Mesodermal cell (in vitro differentiated cells): ENCODE results near the gene IMMP2L.
"Not testable (repeated sequence)": the region's sequence is repeated elsewhere in the genome, so short reads cannot be mapped to it uniquely, and the experiment has no call there.

Experiments
- H3K27ac ChIP-seq: 2 replicates; pipeline ENCODE4 v1.7.0; 2013; ENCODE audit warnings: mild to moderate bottlenecking, low read depth, low read length, moderate library complexity; ENCODE audit not compliant: severe bottlenecking
- H3K36me3 ChIP-seq: 2 replicates; pipeline ENCODE4 v1.7.1; 2013; ENCODE audit warnings: mild to moderate bottlenecking, low read length, moderate library complexity; ENCODE audit not compliant: control insufficient read depth, insufficient read depth
- H3K4me1 ChIP-seq: one replicate; pipeline ENCODE4 v1.7.1; 2013; ENCODE audit warnings: mild to moderate bottlenecking, low read length; ENCODE audit not compliant: insufficient read depth, control insufficient read depth, poor library complexity, severe bottlenecking
- H3K4me3 ChIP-seq: 2 replicates; pipeline ENCODE4 v1.7.0; 2013; ENCODE audit warnings: low read length, control low read depth, mild to moderate bottlenecking; ENCODE audit not compliant: insufficient read depth, poor library complexity, severe bottlenecking; ENCODE audit errors: extremely low read depth
- H3K9me3 ChIP-seq: 2 replicates; pipeline ENCODE4 v1.7.1; 2013; ENCODE audit warnings: mild to moderate bottlenecking, low read length, moderate library complexity; ENCODE audit not compliant: control insufficient read depth
- WGBS, 2 experiments: methylation state at CpG; one replicate each; pipeline ENCODE4 v1.1.5; 2013; ENCODE audit warnings: missing lambda C conversion rate in 2 of 2; ENCODE audit not compliant: insufficient coverage in 2 of 2; 5-methylcytosine and 5-hydroxymethylcytosine counted together

Gene IMMP2L

DNA sequence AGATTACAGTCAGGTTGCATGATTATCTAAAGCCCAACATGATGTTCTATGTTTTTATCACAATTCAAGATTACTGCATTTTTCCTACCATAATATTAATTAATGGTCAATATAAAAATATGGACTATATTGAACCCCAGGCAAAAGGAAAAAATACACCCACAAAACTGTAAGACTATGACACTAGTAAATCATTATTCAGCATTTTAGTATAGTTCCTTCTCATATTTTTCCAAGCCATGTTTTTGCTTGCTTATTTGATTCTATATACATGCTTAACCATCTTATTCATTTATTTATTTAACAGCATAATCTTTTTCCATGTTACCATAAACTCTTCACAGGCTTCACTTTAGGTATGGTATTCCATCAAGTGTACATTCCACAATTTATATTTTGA lies 101.6 kb downstream of the IMMP2L start:
- H3K4me1 ChIP-seq: no peaks in the 10 kb centered on the region
- no peaks in the 10 kb centered on the region for H3K9me3 ChIP-seq
- no peak overlapping the region for H3K4me3 ChIP-seq
- no peaks in the 10 kb centered on the region for H3K36me3 ChIP-seq
- no peak overlapping the region for H3K27ac ChIP-seq

DNA sequence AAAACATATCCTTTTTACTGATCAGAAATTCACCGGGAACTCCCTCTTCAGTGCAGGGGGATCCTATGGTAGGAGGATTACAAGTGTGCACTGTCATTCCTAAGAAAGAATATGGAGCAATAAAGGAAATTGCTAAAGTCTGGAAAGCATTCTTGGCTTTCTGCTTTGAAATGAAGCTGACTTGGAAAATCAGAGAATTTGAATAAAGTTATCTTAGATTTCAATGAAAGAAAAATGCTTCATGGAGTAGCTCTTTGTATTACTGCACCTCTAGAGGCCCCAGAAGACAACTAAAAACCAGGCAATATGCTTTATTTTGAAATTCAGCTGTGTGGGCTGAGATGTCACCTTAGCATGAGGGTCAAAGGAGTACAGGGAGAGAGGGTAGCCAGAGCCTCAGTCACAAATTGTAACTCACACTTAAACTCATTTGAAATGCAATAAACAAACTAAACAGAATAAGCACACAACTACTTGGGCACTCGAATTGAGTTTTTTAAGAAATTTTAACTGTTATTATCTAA lies 102.5 kb downstream of the IMMP2L start:
- no peak overlapping the region for H3K27ac ChIP-seq
- 80% methylated on average over 1 of the region's 2 CpGs; no CpG with 5 or more reads in 1 of the 2 experiments for WGBS, 2 experiments

DNA sequence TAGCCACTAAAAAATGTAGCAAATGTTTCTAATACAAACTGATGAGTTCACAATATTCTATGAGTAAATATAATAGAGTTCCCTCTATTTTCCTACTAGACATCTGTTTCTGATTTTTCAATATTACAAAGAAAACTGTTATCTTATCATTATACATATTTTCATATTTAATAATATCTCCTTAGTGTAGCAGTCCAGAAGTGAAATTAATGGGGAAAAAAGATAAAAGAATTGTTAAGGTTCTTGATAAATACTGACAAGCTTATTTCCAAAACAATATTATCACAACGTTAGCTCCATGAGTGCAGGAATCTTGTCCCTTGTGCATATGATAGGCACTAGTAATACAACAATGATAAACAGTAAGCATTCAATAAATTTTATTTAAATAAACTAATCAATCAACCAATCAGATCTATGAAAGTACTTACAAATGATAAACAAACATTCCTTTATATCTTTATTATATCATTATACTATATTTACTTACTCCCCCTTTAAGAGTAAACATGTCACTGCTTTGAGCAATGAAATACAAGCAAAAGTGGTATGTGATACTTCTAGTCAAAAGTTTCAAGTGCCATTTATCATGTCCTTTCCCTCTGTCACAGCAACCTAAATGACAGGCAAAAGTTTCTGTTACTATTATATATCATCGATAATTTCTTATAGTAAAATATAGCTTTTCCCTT lies 103.1 kb downstream of the IMMP2L start:
- no CpG with 5 or more reads among the region's 2 CpGs for WGBS, 2 experiments
- Histone ChIP-seq H3K4me3 (no peak overlapping the region), H3K27ac (no peak overlapping the region), H3K36me3 (no peaks in the 10 kb centered on the region), H3K4me1 (no peaks in the 10 kb centered on the region), H3K9me3 (no peaks in the 10 kb centered on the region)

More for the DNA sequence above, 102.5 kb downstream of the IMMP2L start:
- no peaks in the 10 kb centered on the region for H3K9me3 ChIP-seq
- H3K4me3 ChIP-seq: no peak overlapping the region
- no peaks in the 10 kb centered on the region for H3K4me1 ChIP-seq
- no peaks in the 10 kb centered on the region for H3K36me3 ChIP-seq

DNA sequence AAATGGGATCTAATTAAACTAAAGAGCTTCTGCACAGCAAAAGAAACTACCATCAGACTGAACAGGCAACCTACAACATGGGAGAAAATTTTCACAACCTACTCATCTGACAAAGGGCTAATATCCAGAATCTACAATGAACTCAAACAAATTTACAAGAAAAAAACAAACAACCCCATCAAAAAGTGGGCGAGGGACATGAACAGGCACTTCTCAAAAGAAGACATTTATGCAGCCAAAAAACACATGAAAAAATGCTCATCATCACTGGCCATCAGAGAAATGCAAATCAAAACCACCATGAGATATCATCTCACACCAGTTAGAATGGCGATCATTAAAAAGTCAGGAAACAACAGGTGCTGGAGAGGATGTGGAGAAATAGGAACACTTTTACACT lies 111.6 kb downstream of the IMMP2L start:
- no CpG with 5 or more reads among the region's 2 CpGs for WGBS, 2 experiments
- H3K4me1 ChIP-seq, H3K36me3 ChIP-seq, H3K4me3 ChIP-seq, H3K27ac ChIP-seq, H3K9me3 ChIP-seq: not testable (repeated sequence)

DNA sequence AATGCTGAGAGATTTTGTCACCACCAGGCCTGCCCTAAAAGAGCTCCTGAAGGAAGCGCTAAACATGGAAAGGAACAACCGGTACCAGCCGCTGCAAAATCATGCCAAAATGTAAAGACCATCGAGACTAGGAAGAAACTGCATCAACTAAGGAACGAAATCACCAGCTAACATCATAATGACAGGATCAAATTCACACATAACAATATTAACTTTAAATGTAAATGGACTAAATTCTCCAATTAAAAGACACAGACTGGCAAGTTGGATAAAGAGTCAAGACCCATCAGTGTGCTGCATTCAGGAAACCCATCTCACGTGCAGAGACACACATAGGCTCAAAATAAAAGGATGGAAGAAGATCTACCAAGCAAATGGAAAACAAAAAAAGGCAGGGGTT lies 114.8 kb downstream of the IMMP2L start:
- WGBS, 2 experiments: no CpG with 5 or more reads among the region's 6 CpGs

DNA sequence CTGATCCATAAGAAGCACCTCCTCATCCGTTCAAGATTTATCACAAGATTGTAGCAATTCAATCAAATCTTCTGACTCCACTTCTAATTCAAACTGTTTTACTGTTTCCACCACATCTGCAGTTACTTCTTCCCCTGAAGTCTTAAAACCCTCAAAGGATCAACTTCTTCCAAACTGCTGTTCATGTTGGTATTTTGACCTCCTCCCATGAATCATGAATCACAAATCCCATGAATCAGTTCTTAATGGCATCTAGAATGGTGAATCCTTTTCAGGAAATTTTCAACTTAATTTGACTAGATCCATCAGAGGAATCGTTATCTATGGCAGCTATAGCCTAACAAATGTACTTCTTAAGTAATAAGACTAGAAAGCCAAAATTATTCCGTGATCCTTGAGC lies 122.3 kb downstream of the IMMP2L start:
- no peak overlapping the region for H3K27ac ChIP-seq
- H3K9me3 ChIP-seq: peaks cover 8% of the 10 kb centered on the region
- WGBS, 2 experiments: 85 to 93% methylated on average over 2 to 3 of the region's 3 CpGs
- H3K4me1 ChIP-seq: no peaks in the 10 kb centered on the region
- no peak overlapping the region for H3K4me3 ChIP-seq
- no peaks in the 10 kb centered on the region for H3K36me3 ChIP-seq

More for the DNA sequence above, 114.8 kb downstream of the IMMP2L start:
- H3K4me1 ChIP-seq, H3K36me3 ChIP-seq, H3K9me3 ChIP-seq, H3K4me3 ChIP-seq, H3K27ac ChIP-seq: not testable (repeated sequence)

DNA sequence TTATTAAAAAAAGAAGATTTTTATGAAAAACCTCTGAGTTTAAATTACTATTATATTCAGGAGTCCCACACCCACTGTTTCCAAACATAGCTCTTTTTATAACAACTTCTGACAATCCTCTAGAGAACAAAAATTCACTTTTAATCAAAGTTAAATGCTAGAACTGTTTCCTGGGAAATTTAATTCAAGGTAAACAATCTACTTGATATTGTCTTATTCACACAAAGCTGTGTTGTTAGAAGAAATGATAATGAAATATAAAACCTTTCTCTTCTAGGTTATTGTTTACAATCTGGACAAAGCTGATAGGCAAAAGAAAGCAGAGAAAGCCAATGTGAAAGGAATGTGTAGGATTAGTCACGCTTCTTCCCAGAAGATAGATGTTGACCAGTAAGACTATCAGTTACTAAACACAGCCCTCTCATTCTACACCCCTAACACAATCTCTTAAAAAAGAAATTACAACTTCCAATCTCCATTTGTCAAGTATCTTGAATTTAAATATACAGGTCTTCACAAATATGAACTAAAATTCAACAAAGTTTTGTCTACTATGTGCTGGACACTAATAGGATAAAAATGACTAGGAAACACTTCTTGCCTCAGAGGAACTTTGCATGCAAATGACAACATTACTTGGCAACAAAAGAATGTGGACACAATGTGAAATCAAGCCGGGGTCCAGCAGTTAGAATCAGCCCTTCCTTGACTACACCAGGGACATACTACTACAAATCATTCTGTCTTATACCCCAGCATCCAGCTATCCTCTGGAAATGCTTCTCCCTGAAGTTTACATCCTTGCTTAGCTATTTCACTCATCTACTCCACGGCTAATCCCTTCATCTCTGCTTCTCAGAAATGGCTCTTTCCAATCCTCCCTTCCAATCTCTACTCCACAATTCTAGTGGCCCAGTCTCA lies 123.7 kb downstream of the IMMP2L start:
- Histone ChIP-seq H3K4me3 (no peak overlapping the region), H3K36me3 (no peaks in the 10 kb centered on the region), H3K9me3 (peaks cover 14% of the 10 kb centered on the region), H3K4me1 (no peaks in the 10 kb centered on the region), H3K27ac (peak overlapping the region; percentile 92)
- 62 to 78% methylated on average over 2 of the region's 3 CpGs for WGBS, 2 experiments

DNA sequence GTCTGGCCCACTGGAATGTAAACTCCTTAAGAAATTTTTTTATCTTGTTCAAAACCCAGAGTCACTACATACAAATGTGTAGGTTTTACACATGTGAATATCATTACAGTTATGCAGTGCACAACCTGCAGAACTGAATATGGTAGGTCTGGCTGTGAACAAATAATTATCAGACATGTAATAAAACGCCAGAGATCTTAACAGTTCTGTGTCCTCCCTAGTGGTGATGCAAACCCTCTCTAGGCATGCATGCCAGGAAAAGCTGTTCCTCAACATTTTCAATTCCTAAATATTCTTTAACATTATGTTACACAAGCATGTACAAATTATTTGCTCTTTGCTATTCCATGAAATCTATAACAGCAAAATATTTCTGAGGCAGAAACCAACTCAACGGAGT lies 124.6 kb downstream of the IMMP2L start:
- no peaks in the 10 kb centered on the region for H3K36me3 ChIP-seq
- peaks cover 20% of the 10 kb centered on the region for H3K9me3 ChIP-seq
- H3K4me1 ChIP-seq: no peaks in the 10 kb centered on the region
- 86 to 90% methylated on average over 1 of the region's 2 CpGs for WGBS, 2 experiments
- no peak overlapping the region for H3K27ac ChIP-seq
- no peak overlapping the region for H3K4me3 ChIP-seq

DNA sequence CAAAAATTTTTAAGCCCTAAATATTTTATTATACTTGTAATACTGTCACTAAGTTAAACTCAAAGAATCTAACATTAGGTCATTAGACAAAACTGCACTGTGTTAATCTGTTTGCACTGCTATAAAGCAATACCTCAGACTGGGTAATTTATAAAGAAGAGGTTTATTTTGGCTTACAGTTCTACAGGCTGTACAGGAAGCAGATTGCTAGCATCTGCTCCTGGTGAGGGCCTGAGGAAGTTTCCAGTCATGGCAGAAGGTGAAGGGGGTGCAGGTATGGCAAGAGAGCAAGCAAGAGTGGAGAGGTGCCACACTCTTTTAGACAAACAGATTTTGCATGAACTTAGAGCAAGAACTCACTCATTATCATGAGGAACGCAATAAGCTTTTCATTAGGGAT lies 125.7 kb downstream of the IMMP2L start:
- Histone ChIP-seq H3K9me3 (peaks cover 20% of the 10 kb centered on the region), H3K4me1 (no peaks in the 10 kb centered on the region), H3K4me3 (no peak overlapping the region), H3K27ac (no peak overlapping the region), H3K36me3 (no peaks in the 10 kb centered on the region)
- 86 to 100% methylated on average over 1 of the region's 1 CpG for WGBS, 2 experiments

DNA sequence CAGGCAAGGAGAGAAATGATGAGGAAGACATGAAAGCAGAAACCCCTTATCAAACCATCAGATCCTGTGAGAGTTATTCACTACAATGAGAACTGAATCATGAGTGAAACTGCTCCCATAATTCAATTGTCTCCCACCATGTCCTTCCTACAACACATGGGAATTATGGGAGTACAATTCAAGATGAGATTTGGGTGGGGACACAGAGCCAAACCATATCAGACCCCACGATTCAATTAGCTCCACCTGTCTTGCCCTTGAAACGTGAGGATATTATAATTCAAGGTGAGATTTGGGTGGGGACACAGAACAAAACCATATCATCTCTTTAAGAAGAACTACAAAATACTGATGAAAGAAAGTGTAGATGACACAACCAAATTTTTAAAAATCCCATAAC lies 128.9 kb downstream of the IMMP2L start:
- no peak overlapping the region for H3K4me3 ChIP-seq
- H3K4me1 ChIP-seq: no peaks in the 10 kb centered on the region
- no peak overlapping the region for H3K27ac ChIP-seq
- H3K36me3 ChIP-seq: no peaks in the 10 kb centered on the region
- no CpG with 5 or more reads among the region's 2 CpGs for WGBS, 2 experiments
- H3K9me3 ChIP-seq: peaks cover 12% of the 10 kb centered on the region

DNA sequence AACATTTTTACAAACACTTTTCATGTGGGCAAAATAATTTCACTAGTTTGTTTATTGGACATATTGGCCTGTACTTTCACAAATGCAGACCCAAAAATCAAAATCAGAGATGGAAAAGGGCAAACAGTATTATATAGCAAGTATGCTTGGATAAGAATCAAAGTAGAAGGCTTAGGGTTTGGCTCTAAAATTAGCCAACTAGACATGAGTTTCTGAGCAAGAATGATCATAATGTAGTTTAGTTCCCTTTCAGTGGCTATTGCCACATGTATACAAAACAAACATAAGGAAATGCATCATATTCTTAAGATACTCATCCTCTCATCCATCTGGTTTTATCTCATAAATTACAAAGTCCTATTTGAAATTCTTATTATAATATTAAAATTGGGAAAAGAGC lies 132.5 kb downstream of the IMMP2L start:
- Histone ChIP-seq H3K36me3 (no peaks in the 10 kb centered on the region), H3K27ac (no peak overlapping the region), H3K9me3 (peaks cover 12% of the 10 kb centered on the region), H3K4me3 (no peak overlapping the region), H3K4me1 (peaks cover 5% of the 10 kb centered on the region)
